ENCODE data around the gene PIWIL4.

Gene PIWIL4

DNA sequence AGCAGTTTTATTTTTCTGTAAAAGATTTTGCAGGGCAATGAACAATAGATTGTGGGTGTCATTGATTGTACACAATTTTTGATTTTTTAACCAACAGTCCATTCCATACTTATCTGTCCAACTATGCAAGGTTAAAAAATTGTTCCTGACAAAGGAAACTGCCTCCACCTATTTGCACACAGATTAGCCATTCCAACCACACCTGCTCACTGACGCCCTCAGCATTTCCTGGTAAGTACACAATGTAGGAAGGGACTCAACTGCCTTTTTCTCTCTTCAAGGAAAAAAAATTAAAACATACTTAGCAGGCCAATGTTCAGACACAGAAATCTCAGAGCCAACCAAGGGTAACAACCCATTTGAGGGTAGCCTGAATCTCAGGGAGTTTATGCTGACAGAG, 27.7 kb upstream of the PIWIL4 start:
- Histone ChIP-seq H3K9ac (ENCODE audit: low read depth, low read length) (no peak overlapping the region), H3K4me2 (ENCODE audit: insufficient read depth, low read length) (no peak overlapping the region), H3K36me3 (ENCODE audit: insufficient read depth, low read length) (no peaks in the 10 kb centered on the region), H3K4me1 (ENCODE audit: insufficient read depth, low read length) (peaks cover 11% of the 10 kb centered on the region), H3K27me3 (ENCODE audit: insufficient read depth, low read length, poor library complexity) (peaks cover 4% of the 10 kb centered on the region), H3K79me2 (ENCODE audit: insufficient read depth, low read length) (peaks cover 4% of the 10 kb centered on the region), H4K20me1 (ENCODE audit: insufficient read depth, low read length) (no peaks in the 10 kb centered on the region), H3K27ac (ENCODE audit: low read length) (no peak overlapping the region), H3K9me3 (ENCODE audit: insufficient read depth, low read length, severe bottlenecking) (no peaks in the 10 kb centered on the region), H2AFZ (ENCODE audit: low read depth, low read length) (no peak overlapping the region), H3K4me3 (ENCODE audit: low read depth in 1 of 2, low read length in 2 of 2) (no peak overlapping the region)
- DNase-seq (no peak), ATAC-seq (ENCODE audit: insufficient read depth, low read depth) (no peak)
- TF ChIP-seq, protein P1, sequence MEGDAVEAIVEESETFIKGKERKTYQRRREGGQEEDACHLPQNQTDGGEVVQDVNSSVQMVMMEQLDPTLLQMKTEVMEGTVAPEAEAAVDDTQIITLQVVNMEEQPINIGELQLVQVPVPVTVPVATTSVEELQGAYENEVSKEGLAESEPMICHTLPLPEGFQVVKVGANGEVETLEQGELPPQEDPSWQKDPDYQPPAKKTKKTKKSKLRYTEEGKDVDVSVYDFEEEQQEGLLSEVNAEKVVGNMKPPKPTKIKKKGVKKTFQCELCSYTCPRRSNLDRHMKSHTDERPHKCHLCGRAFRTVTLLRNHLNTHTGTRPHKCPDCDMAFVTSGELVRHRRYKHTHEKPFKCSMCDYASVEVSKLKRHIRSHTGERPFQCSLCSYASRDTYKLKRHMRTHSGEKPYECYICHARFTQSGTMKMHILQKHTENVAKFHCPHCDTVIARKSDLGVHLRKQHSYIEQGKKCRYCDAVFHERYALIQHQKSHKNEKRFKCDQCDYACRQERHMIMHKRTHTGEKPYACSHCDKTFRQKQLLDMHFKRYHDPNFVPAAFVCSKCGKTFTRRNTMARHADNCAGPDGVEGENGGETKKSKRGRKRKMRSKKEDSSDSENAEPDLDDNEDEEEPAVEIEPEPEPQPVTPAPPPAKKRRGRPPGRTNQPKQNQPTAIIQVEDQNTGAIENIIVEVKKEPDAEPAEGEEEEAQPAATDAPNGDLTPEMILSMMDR (IDR thresholded peaks at IDR 0.05; ENCODE audit: borderline replicate concordance, extremely low read depth, low read length, poor library complexity, severe bottlenecking), result no peak
- no peak for TF ChIP-seq EZH2 (IDR thresholded peaks at IDR 0.05; ENCODE audit: borderline replicate concordance, low read depth, low read length, severe bottlenecking)

- H3K4me3 ChIP-seq (ENCODE audit: low read depth in 1 of 2, low read length in 2 of 2), result peak within 1 kb of the TSS; percentile 55 to 71
- peak within 1 kb of the TSS; percentile 89 for H3K9ac ChIP-seq (ENCODE audit: low read depth, low read length)
- ATAC-seq (ENCODE audit: insufficient read depth, low read depth), result peak; percentile 83
- H3K27ac ChIP-seq (ENCODE audit: low read length), result peak within 1 kb of the TSS; percentile 97
- H3K9me3 ChIP-seq (ENCODE audit: insufficient read depth, low read length, severe bottlenecking), result no peaks in the 10 kb centered on the region
- peaks cover 4% of the 10 kb centered on the region; the same call in 1 of the 2 replicates for H4K20me1 ChIP-seq (ENCODE audit: insufficient read depth, low read length)
- peaks cover 55% of the 10 kb centered on the region for H3K4me1 ChIP-seq (ENCODE audit: insufficient read depth, low read length)
- no peak for TF ChIP-seq EZH2 (IDR thresholded peaks at IDR 0.05; ENCODE audit: borderline replicate concordance, low read depth, low read length, severe bottlenecking)
- TF ChIP-seq, protein P1 (IDR thresholded peaks at IDR 0.05; ENCODE audit: borderline replicate concordance, extremely low read depth, low read length, poor library complexity, severe bottlenecking), result peak; percentile 12
- no peaks in the 10 kb centered on the region for H3K27me3 ChIP-seq (ENCODE audit: insufficient read depth, low read length, poor library complexity)
- peak within 1 kb of the TSS; percentile 83 for H3K4me2 ChIP-seq (ENCODE audit: insufficient read depth, low read length)
- peak within 1 kb of the TSS; percentile 93 for H2AFZ ChIP-seq (ENCODE audit: low read depth, low read length)
- H3K79me2 ChIP-seq (ENCODE audit: insufficient read depth, low read length), result peaks cover 45% of the 10 kb centered on the region
- DNase-seq, result peak; percentile 82
- H3K36me3 ChIP-seq (ENCODE audit: insufficient read depth, low read length), result peaks cover 19% of the 10 kb centered on the region
Measured at GRCh38 chr11:94543695-94544645, 23.2 kb upstream of the PIWIL4 start, which contains the start of gene FUT4. Gene FUT4, plus strand, starts transcription at chr11:94543921. Its CDS starts 213 bp downstream, at chr11:94544134.

DNA sequence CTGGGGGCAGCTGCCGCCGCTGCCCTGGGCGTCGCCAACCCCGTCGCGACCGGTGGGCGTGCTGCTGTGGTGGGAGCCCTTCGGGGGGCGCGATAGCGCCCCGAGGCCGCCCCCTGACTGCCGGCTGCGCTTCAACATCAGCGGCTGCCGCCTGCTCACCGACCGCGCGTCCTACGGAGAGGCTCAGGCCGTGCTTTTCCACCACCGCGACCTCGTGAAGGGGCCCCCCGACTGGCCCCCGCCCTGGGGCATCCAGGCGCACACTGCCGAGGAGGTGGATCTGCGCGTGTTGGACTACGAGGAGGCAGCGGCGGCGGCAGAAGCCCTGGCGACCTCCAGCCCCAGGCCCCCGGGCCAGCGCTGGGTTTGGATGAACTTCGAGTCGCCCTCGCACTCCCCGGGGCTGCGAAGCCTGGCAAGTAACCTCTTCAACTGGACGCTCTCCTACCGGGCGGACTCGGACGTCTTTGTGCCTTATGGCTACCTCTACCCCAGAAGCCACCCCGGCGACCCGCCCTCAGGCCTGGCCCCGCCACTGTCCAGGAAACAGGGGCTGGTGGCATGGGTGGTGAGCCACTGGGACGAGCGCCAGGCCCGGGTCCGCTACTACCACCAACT, 22.4 kb upstream of the PIWIL4 start:
- H3K36me3 ChIP-seq (ENCODE audit: insufficient read depth, low read length), result peaks cover 23% of the 10 kb centered on the region
- peak overlapping the region; percentile 93 for H2AFZ ChIP-seq (ENCODE audit: low read depth, low read length)
- H3K9ac ChIP-seq (ENCODE audit: low read depth, low read length), result peak overlapping the region; percentile 89
- TF ChIP-seq EZH2 (IDR thresholded peaks at IDR 0.05; ENCODE audit: borderline replicate concordance, low read depth, low read length, severe bottlenecking), result no peak
- TF ChIP-seq, protein P1 (IDR thresholded peaks at IDR 0.05; ENCODE audit: borderline replicate concordance, extremely low read depth, low read length, poor library complexity, severe bottlenecking), result peak; percentile 14
- H3K9me3 ChIP-seq (ENCODE audit: insufficient read depth, low read length, severe bottlenecking), result no peaks in the 10 kb centered on the region
- H3K4me1 ChIP-seq (ENCODE audit: insufficient read depth, low read length), result peaks cover 59% of the 10 kb centered on the region
- H3K79me2 ChIP-seq (ENCODE audit: insufficient read depth, low read length), result peaks cover 46% of the 10 kb centered on the region
- H3K4me3 ChIP-seq (ENCODE audit: low read depth in 1 of 2, low read length in 2 of 2), result peak overlapping the region; percentile 55 to 71; a peak in 3 of 4 replicates
- H3K4me2 ChIP-seq (ENCODE audit: insufficient read depth, low read length), result peak overlapping the region; percentile 83
- peak overlapping the region; percentile 97 for H3K27ac ChIP-seq (ENCODE audit: low read length)
- ATAC-seq (ENCODE audit: insufficient read depth, low read depth) (peak; percentile 25; the same call in 2 of the 3 replicates), DNase-seq (no peak)
- no peaks in the 10 kb centered on the region for H3K27me3 ChIP-seq (ENCODE audit: insufficient read depth, low read length, poor library complexity)
- peaks cover 4% of the 10 kb centered on the region; the same call in 1 of the 2 replicates for H4K20me1 ChIP-seq (ENCODE audit: insufficient read depth, low read length)
